Measurements from ENCODE around the gene VPS41.
A peak's percentile ranks its signal among the peaks of the same experiment; 100 is the strongest.

VPS41 gene

GRCh38 chr7:38936641-38937040, 27.6 kb upstream of the VPS41 start:
- TF ChIP-seq MYC (IDR thresholded peaks at IDR 0.05; ENCODE audit: low read depth, low read length), result no peak
- no peak overlapping the region for H3K4me3 ChIP-seq (ENCODE audit: low read depth, low read length)
- no peak for DNase-seq (ENCODE audit: low read depth)

- peak; percentile 33 for DNase-seq (ENCODE audit: low read depth)
- H3K4me3 ChIP-seq (ENCODE audit: low read depth, low read length), result no peak overlapping the region
- TF ChIP-seq POLR2A (IDR thresholded peaks at IDR 0.05; ENCODE audit: extremely low read depth, insufficient read length) (no peak), CTCF (IDR thresholded peaks at IDR 0.05; ENCODE audit: low read depth, low read length) (no peak), MYC (IDR thresholded peaks at IDR 0.05; ENCODE audit: low read depth, low read length) (no peak), MAX (IDR thresholded peaks at IDR 0.05; ENCODE audit: low read depth, low read length) (no peak)
Observed at GRCh38 chr7:38934536-38934935, 25.5 kb upstream of the VPS41 start.

- H3K4me3 ChIP-seq (ENCODE audit: low read depth, low read length), result no peak overlapping the region
- DNase-seq (ENCODE audit: low read depth), result no peak
- TF ChIP-seq CTCF (IDR thresholded peaks at IDR 0.05; ENCODE audit: low read depth, low read length), result no peak
- TF ChIP-seq MAX (IDR thresholded peaks at IDR 0.05; ENCODE audit: low read depth, low read length), result no peak
- no peak for TF ChIP-seq MYC (IDR thresholded peaks at IDR 0.05; ENCODE audit: low read depth, low read length)
- no peak for TF ChIP-seq POLR2A (IDR thresholded peaks at IDR 0.05; ENCODE audit: extremely low read depth, insufficient read length)
Observed at GRCh38 chr7:38934051-38934450, 25.1 kb upstream of the VPS41 start.

- no peak overlapping the region for H3K4me3 ChIP-seq (ENCODE audit: low read depth, low read length)
- TF ChIP-seq CTCF (IDR thresholded peaks at IDR 0.05; ENCODE audit: low read depth, low read length) (peak; percentile 99), MAX (IDR thresholded peaks at IDR 0.05; ENCODE audit: low read depth, low read length) (0 out of 2 replicates have a peak, but pooled peaks have one; percentile 8), POLR2A (IDR thresholded peaks at IDR 0.05; ENCODE audit: extremely low read depth, insufficient read length) (no peak), MYC (IDR thresholded peaks at IDR 0.05; ENCODE audit: low read depth, low read length) (no peak)
- peak; percentile 72 for DNase-seq (ENCODE audit: low read depth)
Observed at GRCh38 chr7:38932509-38933168, 23.6 kb upstream of the VPS41 start.

GRCh38 chr7:38929460-38930171, 20.6 kb upstream of the VPS41 start:
- DNase-seq (ENCODE audit: low read depth), result peak; percentile 49
- no peak for TF ChIP-seq CTCF (IDR thresholded peaks at IDR 0.05; ENCODE audit: low read depth, low read length)
- no peak overlapping the region for H3K4me3 ChIP-seq (ENCODE audit: low read depth, low read length)

GRCh38 chr7:38928506-38928905, 19.5 kb upstream of the VPS41 start:
- H3K4me3 ChIP-seq (ENCODE audit: low read depth, low read length), result no peak overlapping the region
- TF ChIP-seq MAX (IDR thresholded peaks at IDR 0.05; ENCODE audit: low read depth, low read length) (no peak), CTCF (IDR thresholded peaks at IDR 0.05; ENCODE audit: low read depth, low read length) (no peak)
- DNase-seq (ENCODE audit: low read depth), result no peak

Data from NB4 (cell line).